ENCODE measurements around the gene CIT. TPM values are rescaled to one million over a fixed set of nuclear protein-coding genes. Genes with fewer than 3 reads are reported as not detected.

Gene CIT
- polyA plus RNA-seq, 1 donor, result 8.1 TPM

DNA sequence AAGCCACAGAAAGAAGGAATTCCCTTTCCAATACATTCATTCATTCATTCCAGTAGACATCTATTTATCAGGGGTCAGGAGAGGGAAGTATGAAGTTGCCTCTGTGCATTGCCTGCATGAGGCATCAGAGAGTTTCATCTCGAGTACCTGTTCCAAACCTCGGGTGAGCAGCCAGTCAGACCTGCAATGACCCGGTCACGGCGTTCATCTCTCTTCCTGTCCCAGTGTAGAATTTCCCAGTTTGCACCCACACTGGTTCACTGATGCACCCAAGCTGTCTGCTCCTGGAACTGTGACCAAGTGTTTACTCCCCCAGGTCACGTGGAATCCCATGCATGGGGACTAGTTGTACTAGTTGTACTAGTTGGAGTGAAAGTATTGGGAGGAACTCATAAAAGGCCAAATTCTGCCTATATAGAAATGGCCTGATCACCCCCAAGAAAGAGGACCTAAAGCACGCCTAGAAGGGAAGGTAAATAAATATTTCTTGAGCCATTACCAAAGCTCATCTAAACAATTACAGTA lies 231.5 kb downstream of the CIT start:
- no peak for DNase-seq (ENCODE audit: low read depth)

DNA sequence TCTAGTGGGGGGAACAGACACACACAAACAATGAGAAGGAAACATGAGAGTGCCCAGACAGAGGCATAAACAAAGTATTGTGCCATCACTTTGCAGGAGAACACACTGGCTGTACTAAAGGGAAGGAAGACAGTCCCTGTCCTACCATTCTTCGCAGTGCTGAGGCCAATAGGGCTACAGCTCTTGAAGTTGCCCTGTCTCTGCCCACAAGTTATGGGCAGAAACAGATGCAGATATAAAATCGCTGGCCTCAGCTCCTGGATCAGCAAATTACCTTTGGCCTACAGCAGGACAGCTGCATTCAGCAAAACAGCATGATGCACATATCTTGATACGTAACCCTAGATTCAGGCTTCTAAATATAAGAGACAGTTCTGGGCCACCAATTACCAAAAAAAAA lies 232.2 kb downstream of the CIT start:
- DNase-seq (ENCODE audit: low read depth), result no peak

DNA sequence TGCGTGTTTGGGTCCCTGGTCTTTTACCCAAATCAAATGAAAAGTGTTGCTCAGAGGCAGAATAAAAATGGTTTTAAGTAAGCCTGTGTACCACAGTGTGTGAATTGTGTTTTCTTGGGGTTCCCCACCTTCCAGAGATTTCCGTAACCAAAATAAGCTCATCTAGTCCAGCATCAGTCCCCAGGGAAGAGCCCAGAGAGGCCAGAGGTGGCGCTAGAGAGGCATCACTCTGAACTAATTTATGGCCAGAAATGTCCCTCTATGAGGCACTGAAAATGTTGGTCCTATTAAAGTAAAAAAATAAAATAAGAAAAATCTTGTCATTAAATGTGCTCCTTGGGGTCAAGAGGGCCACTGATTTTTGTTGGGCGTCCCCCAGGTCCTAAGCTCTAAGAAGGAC lies 234.1 kb downstream of the CIT start:
- DNase-seq (ENCODE audit: low read depth), result no peak

Other genes starting within 250 kb of the CIT start
- 24.3 TPM for gene PRKAB1, start 209.2 kb downstream of the CIT start, polyA plus RNA-seq (ENCODE audit: insufficient read length)
- gene BICDL1, start 111.9 kb upstream of the CIT start, polyA plus RNA-seq (ENCODE audit: insufficient read length), result 4.9 TPM
- 31.5 TPM for gene RAB35, start 239.4 kb upstream of the CIT start, polyA plus RNA-seq (ENCODE audit: insufficient read length)